Progenitor cell of endocrine pancreas (in vitro differentiated cells): Measurements from ENCODE around the gene DNAH17. TPM values are rescaled to one million over a fixed set of nuclear protein-coding genes. Genes with fewer than 3 reads are reported as not detected.

Experiments used
- DNase-seq: peaks from one replicate; pipeline ENCODE4 v3.0.0; 2021; ENCODE audit warnings: low spot score; ENCODE audit not compliant: unreplicated experiment
- H3K27ac Mint-ChIP-seq: 2 replicates; pipeline ENCODE4 v1.8.0; 2021; ENCODE audit warnings: mild to moderate bottlenecking, moderate library complexity, mixed read lengths
- H3K27me3 Mint-ChIP-seq: 2 replicates; pipeline ENCODE4 v1.8.0; 2021; ENCODE audit warnings: mixed read lengths
- H3K36me3 Mint-ChIP-seq: 2 replicates; pipeline ENCODE4 v1.8.0; 2022; ENCODE audit warnings: mixed read lengths; ENCODE audit not compliant: insufficient read depth
- H3K4me1 Mint-ChIP-seq: 2 replicates; pipeline ENCODE4 v1.8.0; 2021; ENCODE audit warnings: low read depth, mixed read lengths
- H3K4me3 Mint-ChIP-seq: 2 replicates; pipeline ENCODE4 v1.8.0; 2021; ENCODE audit warnings: low read depth, mild to moderate bottlenecking, moderate library complexity, mixed read lengths
- H3K9me3 Mint-ChIP-seq: 2 replicates; pipeline ENCODE4 v1.8.0; 2021; ENCODE audit warnings: low read depth, mixed read lengths
- CTCF ChIP-seq: fragments of 200-600 bp; sonication (generic); IDR thresholded peaks from one replicate; pipeline ENCODE4 v1.5.0; 2021; ENCODE audit warnings: antibody characterized with exemption, mild to moderate bottlenecking; ENCODE audit not compliant: unreplicated experiment
- total RNA-seq: library from RNA; stranded (reverse); gene quantifications from 2 replicates; pipeline ENCODE4 v1.2.1, GENCODE V29; 2021

The DNAH17 gene
- total RNA-seq, 1 donor from 2014 or later: not detected

GRCh38 chr17:78558989-78559388, 18.2 kb downstream of the DNAH17 start:
- Mint-ChIP-seq H3K27ac (no peak overlapping the region), H3K4me1 (no peaks in the 10 kb centered on the region), H3K4me3 (no peak overlapping the region), H3K27me3 (peaks cover 3% of the 10 kb centered on the region), H3K36me3 (no peaks in the 10 kb centered on the region), H3K9me3 (no peaks in the 10 kb centered on the region)
- no peak for DNase-seq
- TF ChIP-seq CTCF: no peak

- Mint-ChIP-seq H3K27me3 (no peaks in the 10 kb centered on the region), H3K4me1 (no peaks in the 10 kb centered on the region), H3K4me3 (no peak overlapping the region), H3K36me3 (no peaks in the 10 kb centered on the region), H3K9me3 (no peaks in the 10 kb centered on the region), H3K27ac (no peak overlapping the region)
- DNase-seq: no peak
- no peak for TF ChIP-seq CTCF
Observed at GRCh38 chr17:78558181-78558850, 18.9 kb downstream of the DNAH17 start.

GRCh38 chr17:78557598-78558039, 19.6 kb downstream of the DNAH17 start:
- Mint-ChIP-seq H3K9me3 (no peaks in the 10 kb centered on the region), H3K4me3 (no peak overlapping the region), H3K4me1 (no peaks in the 10 kb centered on the region), H3K36me3 (no peaks in the 10 kb centered on the region), H3K27me3 (no peaks in the 10 kb centered on the region), H3K27ac (no peak overlapping the region)
- TF ChIP-seq CTCF: no peak
- no peak for DNase-seq

- Mint-ChIP-seq H3K36me3 (no peaks in the 10 kb centered on the region), H3K4me1 (no peaks in the 10 kb centered on the region), H3K9me3 (no peaks in the 10 kb centered on the region), H3K27ac (no peak overlapping the region), H3K4me3 (no peak overlapping the region), H3K27me3 (no peaks in the 10 kb centered on the region)
- TF ChIP-seq CTCF: no peak
- DNase-seq: no peak
Observed at GRCh38 chr17:78556812-78557211, 20.4 kb downstream of the DNAH17 start.

- no peak overlapping the region for H3K4me3 Mint-ChIP-seq
- H3K27me3 Mint-ChIP-seq: no peaks in the 10 kb centered on the region
- no peak for TF ChIP-seq CTCF
- H3K27ac Mint-ChIP-seq: no peak overlapping the region
- no peaks in the 10 kb centered on the region for H3K9me3 Mint-ChIP-seq
- H3K4me1 Mint-ChIP-seq: no peaks in the 10 kb centered on the region
- no peak for DNase-seq
- H3K36me3 Mint-ChIP-seq: no peaks in the 10 kb centered on the region
Observed at GRCh38 chr17:78555746-78556401, 21.3 kb downstream of the DNAH17 start.
